Loucy (cell line): ENCODE results near the gene ARHGAP42.

Source experiments
- H2AFZ ChIP-seq: fragments of 200-600 bp; sonication (generic); 2 replicates; pipeline ENCODE4 v1.6.0; 2016; ENCODE audit warnings: antibody characterized with exemption, mild to moderate bottlenecking, low read length, moderate library complexity
- H3F3A ChIP-seq: fragments of 200-600 bp; 2 replicates; pipeline ENCODE4 v1.6.0; 2016; ENCODE audit warnings: antibody characterized with exemption, low read depth, mild to moderate bottlenecking
- H3K27me3 ChIP-seq: fragments of 200-600 bp; sonication (generic); 2 replicates; pipeline ENCODE4 v1.6.1; 2014; ENCODE audit warnings: low read length, mild to moderate bottlenecking; ENCODE audit not compliant: insufficient read depth, poor library complexity, severe bottlenecking
- H3K36me3 ChIP-seq: fragments of 200-600 bp; sonication (generic); 2 replicates; pipeline ENCODE4 v1.6.1; 2016; ENCODE audit warnings: low read length; ENCODE audit not compliant: insufficient read depth
- H3K4me1 ChIP-seq: fragments of 200-600 bp; sonication (generic); 2 replicates; pipeline ENCODE4 v1.5.1; 2014; ENCODE audit warnings: low read length, mild to moderate bottlenecking; ENCODE audit not compliant: insufficient read depth, poor library complexity, severe bottlenecking
- H3K4me2 ChIP-seq: fragments of 200-600 bp; sonication (generic); 2 replicates; pipeline ENCODE4 v1.6.0; 2014; ENCODE audit warnings: antibody characterized with exemption, low read length, low read depth, mild to moderate bottlenecking; ENCODE audit not compliant: poor library complexity, severe bottlenecking
- H3K4me3 ChIP-seq: fragments of 200-600 bp; sonication (generic); 2 replicates; pipeline ENCODE4 v1.5.1; 2014; ENCODE audit warnings: low read length, mild to moderate bottlenecking, mixed read lengths; ENCODE audit not compliant: poor library complexity, severe bottlenecking
- H3K79me2 ChIP-seq: fragments of 200-600 bp; sonication (generic); 2 replicates; pipeline ENCODE4 v1.6.1; 2014; ENCODE audit warnings: low read length; ENCODE audit not compliant: insufficient read depth
- H3K9ac ChIP-seq: fragments of 200-600 bp; sonication (generic); 2 replicates; pipeline ENCODE4 v1.6.0; 2014; ENCODE audit warnings: mild to moderate bottlenecking, low read depth, low read length, moderate library complexity; ENCODE audit not compliant: poor library complexity, severe bottlenecking
- H3K9me2 ChIP-seq: fragments of 200-600 bp; sonication (generic); replicated peaks from 2 replicates; pipeline ENCODE4 v1.6.1; 2016; ENCODE audit warnings: low read depth, low read length, mixed read lengths
- H3K9me3 ChIP-seq: fragments of 200-600 bp; sonication (generic); 2 replicates; pipeline ENCODE4 v1.6.1; 2014; ENCODE audit warnings: mild to moderate bottlenecking, antibody characterized with exemption, low read length, low read depth; ENCODE audit not compliant: insufficient read depth
- H4K20me1 ChIP-seq: fragments of 200-600 bp; sonication (generic); 2 replicates; pipeline ENCODE4 v1.6.0; 2014; ENCODE audit warnings: antibody characterized with exemption, low read length, mild to moderate bottlenecking; ENCODE audit not compliant: insufficient read depth, poor library complexity, severe bottlenecking
- EZH2phosphoT487 ChIP-seq: fragments of 200-600 bp; IDR thresholded peaks from 2 replicates; pipeline ENCODE4 v1.6.1; 2018; ENCODE audit warnings: antibody characterized with exemption, mild to moderate bottlenecking, moderate library complexity, borderline replicate concordance
- TF ChIP-seq, protein P1 (sequence below): fragments of 200-600 bp; sonication (generic); conservative IDR thresholded peaks from 2 replicates; pipeline ENCODE4 v1.5.1; 2014; ENCODE audit warnings: mild to moderate bottlenecking, antibody characterized with exemption, low read length

The ARHGAP42 gene

DNA sequence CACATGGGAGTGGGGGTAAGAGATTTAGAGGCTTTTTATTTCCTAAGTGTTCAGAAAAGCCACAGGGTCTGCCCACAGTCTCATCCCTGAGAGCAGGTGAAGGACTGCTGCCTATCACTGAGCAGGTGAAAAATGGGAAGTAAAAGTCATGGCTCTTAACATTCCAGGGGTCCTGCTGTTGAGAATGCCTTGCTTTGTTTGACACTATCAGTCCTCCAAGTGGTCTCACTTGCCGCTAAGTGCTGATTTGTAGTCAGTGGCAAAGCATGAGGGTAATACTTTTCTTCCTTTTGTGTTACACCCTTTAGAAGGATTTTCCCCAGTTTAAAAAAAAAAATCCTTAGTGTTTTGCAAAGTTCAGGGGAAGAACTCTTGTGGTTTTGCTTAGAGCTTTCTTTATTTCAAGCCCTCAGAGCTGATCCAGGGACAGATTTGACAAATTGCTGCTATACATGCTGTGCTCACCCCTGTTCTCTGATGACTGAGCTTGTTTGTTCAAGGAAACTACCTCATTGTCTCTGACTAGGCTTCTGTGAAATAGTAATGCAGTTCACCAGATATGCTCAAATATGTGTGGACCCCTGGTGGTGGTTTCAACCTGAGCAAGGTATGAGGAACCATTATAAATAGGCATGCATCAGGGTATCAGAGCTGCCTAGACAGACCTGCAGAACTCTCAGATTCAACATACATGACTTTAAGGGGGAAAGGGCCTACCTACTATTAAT lies 141.0 kb downstream of the ARHGAP42 start:
- Histone ChIP-seq H3K36me3 (no peaks in the 10 kb centered on the region), H3K4me1 (no peaks in the 10 kb centered on the region), H4K20me1 (no peaks in the 10 kb centered on the region), H3K9ac (no peak overlapping the region), H3K27me3 (no peaks in the 10 kb centered on the region), H3K9me2 (no peaks in the 10 kb centered on the region), H2AFZ (no peak overlapping the region), H3K79me2 (no peaks in the 10 kb centered on the region), H3K4me2 (no peak overlapping the region), H3K9me3 (no peaks in the 10 kb centered on the region), H3K4me3 (no peak overlapping the region), H3F3A (no peaks in the 10 kb centered on the region)
- TF ChIP-seq, protein P1, sequence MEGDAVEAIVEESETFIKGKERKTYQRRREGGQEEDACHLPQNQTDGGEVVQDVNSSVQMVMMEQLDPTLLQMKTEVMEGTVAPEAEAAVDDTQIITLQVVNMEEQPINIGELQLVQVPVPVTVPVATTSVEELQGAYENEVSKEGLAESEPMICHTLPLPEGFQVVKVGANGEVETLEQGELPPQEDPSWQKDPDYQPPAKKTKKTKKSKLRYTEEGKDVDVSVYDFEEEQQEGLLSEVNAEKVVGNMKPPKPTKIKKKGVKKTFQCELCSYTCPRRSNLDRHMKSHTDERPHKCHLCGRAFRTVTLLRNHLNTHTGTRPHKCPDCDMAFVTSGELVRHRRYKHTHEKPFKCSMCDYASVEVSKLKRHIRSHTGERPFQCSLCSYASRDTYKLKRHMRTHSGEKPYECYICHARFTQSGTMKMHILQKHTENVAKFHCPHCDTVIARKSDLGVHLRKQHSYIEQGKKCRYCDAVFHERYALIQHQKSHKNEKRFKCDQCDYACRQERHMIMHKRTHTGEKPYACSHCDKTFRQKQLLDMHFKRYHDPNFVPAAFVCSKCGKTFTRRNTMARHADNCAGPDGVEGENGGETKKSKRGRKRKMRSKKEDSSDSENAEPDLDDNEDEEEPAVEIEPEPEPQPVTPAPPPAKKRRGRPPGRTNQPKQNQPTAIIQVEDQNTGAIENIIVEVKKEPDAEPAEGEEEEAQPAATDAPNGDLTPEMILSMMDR = no peak
- no peak for TF ChIP-seq EZH2phosphoT487

DNA sequence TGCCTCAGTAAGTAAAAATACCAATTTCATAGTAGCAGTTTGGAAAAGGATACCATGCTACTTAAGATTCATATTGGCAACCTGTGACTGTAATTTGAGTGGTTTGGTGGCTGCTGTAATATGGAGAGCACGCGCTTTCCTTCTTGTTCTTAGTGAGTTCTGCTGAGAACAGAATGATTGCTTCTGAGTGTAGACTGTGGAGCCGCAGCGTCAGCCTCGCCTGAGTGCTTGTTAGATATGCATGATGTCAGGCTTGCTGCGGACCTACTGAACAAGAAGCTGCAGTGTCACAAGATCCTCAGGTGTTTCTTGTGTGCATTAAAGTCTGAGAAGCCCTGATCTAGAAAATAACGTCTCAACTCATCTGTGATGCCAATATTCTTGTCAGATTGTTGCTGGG lies 143.2 kb downstream of the ARHGAP42 start:
- no peak for TF ChIP-seq EZH2phosphoT487
- TF ChIP-seq, protein P1 = no peak
- H3K4me1 ChIP-seq = no peaks in the 10 kb centered on the region

DNA sequence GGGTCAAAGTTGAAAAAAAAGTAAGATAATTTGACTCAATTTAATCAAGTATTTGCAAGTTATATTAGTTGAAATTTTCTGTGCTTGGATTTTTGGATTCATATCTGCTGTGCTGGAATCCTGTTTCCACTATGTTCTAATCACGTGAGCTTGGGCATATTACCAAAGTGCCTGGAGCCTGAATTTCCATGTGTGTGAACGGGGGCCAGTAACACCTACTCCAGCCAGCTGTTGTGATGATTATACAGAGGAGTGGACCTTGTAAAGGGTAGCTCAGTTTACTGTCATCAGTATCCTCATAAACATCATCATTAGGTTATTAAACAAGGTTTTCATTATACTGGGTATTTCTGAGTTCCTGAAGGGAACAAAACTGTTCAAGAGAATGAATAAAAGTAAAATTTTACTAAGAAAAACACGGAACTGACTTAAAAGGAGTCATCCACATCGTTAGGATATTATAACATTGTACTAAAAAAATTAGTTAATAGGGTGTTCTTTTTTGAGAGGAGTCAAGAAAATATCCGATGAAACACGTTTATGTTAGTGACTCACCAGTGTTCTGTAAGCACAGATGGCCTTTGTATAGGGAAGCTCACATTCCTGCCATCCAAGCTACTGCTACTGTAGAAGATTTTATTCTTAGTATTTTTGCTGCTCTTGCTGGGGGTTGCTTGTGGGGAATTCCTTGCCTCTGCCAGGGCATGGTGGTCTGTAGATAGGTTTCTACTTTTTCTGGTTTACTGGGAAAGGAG lies 144.1 kb downstream of the ARHGAP42 start:
- H3K27me3 ChIP-seq = no peaks in the 10 kb centered on the region
- no peak overlapping the region for H3K4me3 ChIP-seq
- no peak overlapping the region for H3K4me2 ChIP-seq
- no peaks in the 10 kb centered on the region for H3F3A ChIP-seq
- no peak for TF ChIP-seq EZH2phosphoT487
- TF ChIP-seq, protein P1 = no peak
- no peak overlapping the region for H3K9ac ChIP-seq
- no peaks in the 10 kb centered on the region for H3K9me3 ChIP-seq
- H3K79me2 ChIP-seq = no peaks in the 10 kb centered on the region
- no peak overlapping the region for H2AFZ ChIP-seq
- H3K36me3 ChIP-seq = no peaks in the 10 kb centered on the region
- H4K20me1 ChIP-seq = no peaks in the 10 kb centered on the region
- no peaks in the 10 kb centered on the region for H3K4me1 ChIP-seq
- H3K9me2 ChIP-seq = no peaks in the 10 kb centered on the region

More for the DNA sequence above, 143.2 kb downstream of the ARHGAP42 start:
- no peaks in the 10 kb centered on the region for H3K27me3 ChIP-seq
- no peaks in the 10 kb centered on the region for H3K9me3 ChIP-seq
- no peaks in the 10 kb centered on the region for H3F3A ChIP-seq
- H3K9me2 ChIP-seq = no peaks in the 10 kb centered on the region
- no peak overlapping the region for H2AFZ ChIP-seq
- H3K79me2 ChIP-seq = no peaks in the 10 kb centered on the region
- no peaks in the 10 kb centered on the region for H3K36me3 ChIP-seq
- H4K20me1 ChIP-seq = no peaks in the 10 kb centered on the region
- no peak overlapping the region for H3K9ac ChIP-seq
- H3K4me2 ChIP-seq = no peak overlapping the region
- H3K4me3 ChIP-seq = no peak overlapping the region
